H9 (cell line): ENCODE results near the gene DHDH. TPM values are rescaled to one million over a fixed set of nuclear protein-coding genes. Genes with fewer than 3 reads are reported as not detected.
"Not testable (repeated sequence)": the region's sequence is repeated elsewhere in the genome, so short reads cannot be mapped to it uniquely, and the experiment has no call there.

Source experiments
- DNase-seq: peaks from one replicate; pipeline ENCODE4 v3.0.0-alpha.2; 2017
- H2AFZ ChIP-seq: one replicate; pipeline ENCODE4 v1.6.1; 2013; ENCODE audit warnings: mild to moderate bottlenecking, low read length, control low read depth, moderate library complexity
- H2AK5ac ChIP-seq: 2 replicates; pipeline ENCODE4 v1.6.1; 2013; ENCODE audit warnings: low read length, control low read depth, mixed read lengths; ENCODE audit not compliant: insufficient read length
- H2BK120ac ChIP-seq: one replicate; pipeline ENCODE4 v1.6.1; 2013; ENCODE audit warnings: low read depth, mild to moderate bottlenecking, low read length, control low read depth, inconsistent platforms; ENCODE audit not compliant: poor library complexity, severe bottlenecking
- H2BK12ac ChIP-seq: 2 replicates; pipeline ENCODE4 v1.6.1; 2013; ENCODE audit warnings: low read length, control low read depth, mixed read lengths, low read depth; ENCODE audit not compliant: insufficient read length
- H2BK15ac ChIP-seq: 2 replicates; pipeline ENCODE4 v1.6.1; 2013; ENCODE audit warnings: low read depth, low read length, control low read depth
- H2BK20ac ChIP-seq: one replicate; pipeline ENCODE4 v1.6.1; 2013; ENCODE audit warnings: low read depth, mild to moderate bottlenecking, low read length, control low read depth, inconsistent platforms; ENCODE audit not compliant: poor library complexity, severe bottlenecking
- H2BK5ac ChIP-seq: 2 replicates; pipeline ENCODE4 v1.6.1; 2013; ENCODE audit warnings: low read length, control low read depth, mixed read lengths; ENCODE audit not compliant: insufficient read length
- H3K14ac ChIP-seq: 2 replicates; pipeline ENCODE4 v1.6.1; 2013; ENCODE audit warnings: low read length, control low read depth; ENCODE audit not compliant: insufficient read depth
- H3K18ac ChIP-seq: 2 replicates; pipeline ENCODE4 v1.6.1; 2013; ENCODE audit warnings: low read depth, mild to moderate bottlenecking, mixed read lengths, low read length, control low read depth; ENCODE audit not compliant: insufficient read length
- H3K23ac ChIP-seq: 2 replicates; pipeline ENCODE4 v1.6.1; 2013; ENCODE audit warnings: low read length, control low read depth, mixed read lengths, low read depth; ENCODE audit not compliant: insufficient read length
- H3K23me2 ChIP-seq: 2 replicates; pipeline ENCODE4 v1.6.1; 2013; ENCODE audit warnings: low read depth, mild to moderate bottlenecking, mixed read lengths, low read length, control low read depth; ENCODE audit not compliant: insufficient read length, poor library complexity, severe bottlenecking
- H3K27ac ChIP-seq: 2 replicates; pipeline ENCODE4 v1.5.1; 2013; ENCODE audit warnings: low read length, control low read depth, mixed read lengths, low read depth; ENCODE audit not compliant: insufficient read length
- H3K27me3 ChIP-seq: 2 replicates; pipeline ENCODE4 v1.6.1; 2013; ENCODE audit warnings: low read length, control low read depth, inconsistent platforms; ENCODE audit not compliant: insufficient read depth
- H3K4ac ChIP-seq: 2 replicates; pipeline ENCODE4 v1.6.1; 2013; ENCODE audit warnings: low read depth, mild to moderate bottlenecking, control low read depth, inconsistent platforms, low read length, moderate library complexity
- H3K4me1 ChIP-seq: 2 replicates; pipeline ENCODE4 v1.6.1; 2013; ENCODE audit warnings: low read length, control low read depth, inconsistent platforms; ENCODE audit not compliant: insufficient read depth
- H3K4me2 ChIP-seq: 2 replicates; pipeline ENCODE4 v1.6.1; 2013; ENCODE audit warnings: low read length, control low read depth, mixed read lengths; ENCODE audit not compliant: insufficient read length, insufficient read depth
- H3K56ac ChIP-seq: 2 replicates; pipeline ENCODE4 v1.6.1; 2013; ENCODE audit warnings: low read depth, mild to moderate bottlenecking, mixed read lengths, low read length, control low read depth; ENCODE audit not compliant: insufficient read length
- H3K79me1 ChIP-seq: 2 replicates; pipeline ENCODE4 v1.6.1; 2013; ENCODE audit warnings: low read depth, mild to moderate bottlenecking, moderate library complexity, low read length, control low read depth, inconsistent platforms; ENCODE audit not compliant: insufficient read depth, poor library complexity, severe bottlenecking
- H3K79me2 ChIP-seq: 2 replicates; pipeline ENCODE4 v1.6.1; 2013; ENCODE audit warnings: low read length, control low read depth, inconsistent platforms; ENCODE audit not compliant: insufficient read depth
- H3K9ac ChIP-seq: 2 replicates; pipeline ENCODE4 v1.6.1; 2013; ENCODE audit warnings: low read length, control low read depth, mixed read lengths; ENCODE audit not compliant: insufficient read length; ENCODE audit errors: extremely low read depth
- H3K9me3 ChIP-seq: one replicate; pipeline ENCODE4 v1.6.1; 2013; ENCODE audit warnings: low read depth, low read length, inconsistent platforms; ENCODE audit not compliant: control insufficient read depth
- H3T11ph ChIP-seq: one replicate; pipeline ENCODE4 v1.6.1; 2013; ENCODE audit warnings: mild to moderate bottlenecking, low read length, control low read depth, inconsistent platforms
- H4K20me1 ChIP-seq: one replicate; pipeline ENCODE4 v1.6.1; 2013; ENCODE audit not compliant: control insufficient read depth, insufficient read length, insufficient read depth
- H4K5ac ChIP-seq: 2 replicates; pipeline ENCODE4 v1.6.1; 2013; ENCODE audit warnings: low read depth, mild to moderate bottlenecking, mixed read lengths, low read length, control low read depth; ENCODE audit not compliant: insufficient read length
- H4K8ac ChIP-seq: replicated peaks from 2 replicates; pipeline ENCODE4 v1.6.1; 2013; ENCODE audit warnings: low read length, control low read depth, mixed read lengths, low read depth; ENCODE audit not compliant: insufficient read length
- H4K91ac ChIP-seq: 2 replicates; pipeline ENCODE4 v1.6.1; 2013; ENCODE audit warnings: low read depth, mild to moderate bottlenecking, moderate library complexity, mixed read lengths, low read length, control low read depth; ENCODE audit not compliant: insufficient read length
- H3K27ac Mint-ChIP-seq, 3 experiments: 2 replicates in 2 of 3; 3 replicates in 1 of 3; pipeline ENCODE4 v1.8.0; 2020 to 2021; ENCODE audit warnings: mixed read lengths in 3 of 3, mild to moderate bottlenecking in 1 of 3, moderate library complexity in 1 of 3
- H3K27me3 Mint-ChIP-seq: 2 replicates; pipeline ENCODE4 v1.8.0; 2021; ENCODE audit warnings: low read depth, mild to moderate bottlenecking, moderate library complexity, mixed read lengths
- H3K36me3 Mint-ChIP-seq, 3 experiments: 2 replicates in 2 of 3; 3 replicates in 1 of 3; pipeline ENCODE4 v1.8.0; 2020 to 2021; ENCODE audit warnings: low read depth in 3 of 3, mixed read lengths in 3 of 3; ENCODE audit not compliant: insufficient read depth in 1 of 3
- H3K4me1 Mint-ChIP-seq, 2 experiments: 2 replicates each; pipeline ENCODE4 v1.8.0; 2020; ENCODE audit warnings: mixed read lengths in 2 of 2
- H3K4me3 Mint-ChIP-seq, 2 experiments: 2 replicates in 1 of 2; 3 replicates in 1 of 2; pipeline ENCODE4 v1.8.0; 2020 to 2021; ENCODE audit warnings: mild to moderate bottlenecking in 2 of 2, mixed read lengths in 2 of 2, moderate library complexity in 1 of 2
- H3K9me3 Mint-ChIP-seq, 2 experiments: 2 replicates in 1 of 2; 3 replicates in 1 of 2; pipeline ENCODE4 v1.8.0; 2020; ENCODE audit warnings: mild to moderate bottlenecking in 2 of 2, mixed read lengths in 2 of 2, moderate library complexity in 1 of 2
- WGBS: extraction: QIAGEN DNeasy Blood & Tissue Kit; methylation state at CpG from one replicate; pipeline ENCODE4 v1.1.7; 2013; ENCODE audit warnings: missing lambda C conversion rate, low lambda C conversion rate, mixed read lengths; ENCODE audit not compliant: insufficient read length; ENCODE audit errors: extremely low coverage; 5-methylcytosine and 5-hydroxymethylcytosine counted together
- total RNA-seq: library from RNA; stranded (reverse); gene quantifications from 2 replicates; pipeline ENCODE4 v1.2.1, GENCODE V29; 2021
- TF ChIP-seq, protein P1 (sequence below): fragments of 200-600 bp; sonication (generic); conservative IDR thresholded peaks from 3 replicates; pipeline ENCODE4 v1.8.0; 2021; ENCODE audit warnings: antibody characterized with exemption, mild to moderate bottlenecking

DHDH gene
- total RNA-seq, 1 experiment from 2014 or later = 2.0 TPM

DNA sequence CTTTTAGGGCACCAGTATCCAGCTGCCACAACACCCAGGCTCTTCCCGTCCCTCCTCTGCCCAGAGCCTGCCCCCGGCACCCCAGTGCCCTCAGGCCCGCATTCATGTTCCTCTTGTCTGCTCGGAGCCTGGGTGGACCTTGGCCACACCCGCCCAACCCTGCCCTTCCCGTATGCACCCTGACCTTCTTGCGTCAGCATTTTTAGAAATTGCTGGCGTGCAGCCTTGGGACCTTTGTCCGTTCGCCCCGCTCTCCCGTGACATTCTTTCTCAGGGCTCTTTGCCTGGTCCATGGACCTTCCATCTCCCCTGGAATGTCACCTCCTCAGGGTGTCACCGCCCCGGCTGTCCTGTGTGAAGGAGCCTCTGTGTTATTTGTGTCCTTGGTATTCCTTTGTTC, 25.8 kb upstream of the DHDH start:
- no peak overlapping the region for H4K5ac ChIP-seq
- no peak overlapping the region for H2AK5ac ChIP-seq
- H4K91ac ChIP-seq = no peak overlapping the region
- no peak overlapping the region for H3K56ac ChIP-seq
- H3K23ac ChIP-seq = no peak overlapping the region
- Mint-ChIP-seq H3K27me3 (no peaks in the 10 kb centered on the region), H3K4me1 (peaks cover 5 to 8% of the 10 kb centered on the region in 2 experiments; a peak in 3 of 4 replicates), H3K27ac (peak overlapping the region; percentile 28 to 74 (median 45); a peak in 2 of 7 replicates), H3K36me3 (peaks cover 42 to 82% (median 71%) of the 10 kb centered on the region in 3 experiments; a peak in 6 of 7 replicates), H3K4me3 (no peak overlapping the region), H3K9me3 (no peaks in the 10 kb centered on the region)
- no peak overlapping the region for H2AFZ ChIP-seq
- H3K27ac ChIP-seq = no peak overlapping the region
- H2BK15ac ChIP-seq = no peak overlapping the region
- no peaks in the 10 kb centered on the region for H3K27me3 ChIP-seq
- H3K79me1 ChIP-seq = no peaks in the 10 kb centered on the region
- no peak overlapping the region for H3K18ac ChIP-seq
- no peaks in the 10 kb centered on the region for H3K23me2 ChIP-seq
- no peak overlapping the region for H3K14ac ChIP-seq
- no peak overlapping the region for H3K4ac ChIP-seq
- H3T11ph ChIP-seq = no peak overlapping the region
- no peak overlapping the region for H2BK20ac ChIP-seq
- no peaks in the 10 kb centered on the region for H4K20me1 ChIP-seq
- no peak overlapping the region for H4K8ac ChIP-seq
- no peak overlapping the region for H2BK120ac ChIP-seq
- no peaks in the 10 kb centered on the region for H3K4me1 ChIP-seq
- H3K79me2 ChIP-seq = no peaks in the 10 kb centered on the region
- no peak overlapping the region for H2BK12ac ChIP-seq
- WGBS = no CpG with 5 or more reads among the region's 14 CpGs
- no peak for DNase-seq
- TF ChIP-seq, protein P1, sequence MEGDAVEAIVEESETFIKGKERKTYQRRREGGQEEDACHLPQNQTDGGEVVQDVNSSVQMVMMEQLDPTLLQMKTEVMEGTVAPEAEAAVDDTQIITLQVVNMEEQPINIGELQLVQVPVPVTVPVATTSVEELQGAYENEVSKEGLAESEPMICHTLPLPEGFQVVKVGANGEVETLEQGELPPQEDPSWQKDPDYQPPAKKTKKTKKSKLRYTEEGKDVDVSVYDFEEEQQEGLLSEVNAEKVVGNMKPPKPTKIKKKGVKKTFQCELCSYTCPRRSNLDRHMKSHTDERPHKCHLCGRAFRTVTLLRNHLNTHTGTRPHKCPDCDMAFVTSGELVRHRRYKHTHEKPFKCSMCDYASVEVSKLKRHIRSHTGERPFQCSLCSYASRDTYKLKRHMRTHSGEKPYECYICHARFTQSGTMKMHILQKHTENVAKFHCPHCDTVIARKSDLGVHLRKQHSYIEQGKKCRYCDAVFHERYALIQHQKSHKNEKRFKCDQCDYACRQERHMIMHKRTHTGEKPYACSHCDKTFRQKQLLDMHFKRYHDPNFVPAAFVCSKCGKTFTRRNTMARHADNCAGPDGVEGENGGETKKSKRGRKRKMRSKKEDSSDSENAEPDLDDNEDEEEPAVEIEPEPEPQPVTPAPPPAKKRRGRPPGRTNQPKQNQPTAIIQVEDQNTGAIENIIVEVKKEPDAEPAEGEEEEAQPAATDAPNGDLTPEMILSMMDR = no peak
- no peak overlapping the region for H3K9ac ChIP-seq
- no peak overlapping the region for H2BK5ac ChIP-seq
- no peak overlapping the region for H3K4me2 ChIP-seq
- H3K9me3 ChIP-seq = no peaks in the 10 kb centered on the region

DNA sequence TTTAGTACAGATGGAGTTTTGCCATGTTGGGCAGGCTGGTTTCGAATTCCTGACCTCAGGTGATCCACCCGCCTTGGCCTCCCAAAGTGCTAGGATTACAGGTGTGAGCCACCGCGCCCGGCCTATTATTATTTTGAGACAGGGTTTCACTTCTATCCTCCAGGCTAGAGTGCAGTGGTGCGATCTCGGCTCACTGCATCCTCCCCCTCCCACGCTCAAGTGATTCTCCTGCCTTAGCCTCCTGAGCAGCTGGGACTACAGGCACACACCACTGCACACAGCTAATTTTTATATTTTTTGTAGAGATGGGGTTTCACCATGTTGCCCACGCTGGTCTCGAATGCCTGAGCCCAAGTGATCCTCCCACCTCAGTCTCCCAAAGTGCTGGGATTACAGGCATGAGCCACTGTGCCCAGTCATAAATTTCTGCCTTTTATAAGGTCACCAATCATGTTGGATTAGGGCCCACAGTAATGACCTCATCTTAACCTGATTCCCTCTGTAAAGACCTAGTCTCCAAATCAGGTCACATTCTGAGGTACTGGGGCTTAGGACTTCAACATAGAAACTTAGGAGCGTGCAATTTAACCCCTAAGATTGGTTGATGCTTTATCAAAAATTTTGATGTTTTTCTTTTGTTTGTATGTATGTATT, 23.9 kb upstream of the DHDH start:
- no CpG with 5 or more reads among the region's 11 CpGs for WGBS
- not testable (repeated sequence) for H3K27me3 ChIP-seq

More for the DNA sequence above, 23.9 kb upstream of the DHDH start:
- not testable (repeated sequence) for H4K8ac ChIP-seq, H3K9me3 Mint-ChIP-seq, H3K27ac Mint-ChIP-seq, H4K5ac ChIP-seq, H3K79me1 ChIP-seq, H3K18ac ChIP-seq, DNase-seq, H3K14ac ChIP-seq, H3K27ac ChIP-seq, H2BK12ac ChIP-seq, H3K79me2 ChIP-seq, H2BK15ac ChIP-seq, H3K4me1 ChIP-seq, H3K23ac ChIP-seq, H2AFZ ChIP-seq, H3K9me3 ChIP-seq, H4K91ac ChIP-seq, H3K27me3 Mint-ChIP-seq, H2BK20ac ChIP-seq, H2BK120ac ChIP-seq, H3K4me2 ChIP-seq, H3K4ac ChIP-seq, H2AK5ac ChIP-seq, H3K4me3 Mint-ChIP-seq, H3K4me1 Mint-ChIP-seq, H3T11ph ChIP-seq, H3K56ac ChIP-seq, H2BK5ac ChIP-seq, H3K9ac ChIP-seq, H4K20me1 ChIP-seq, H3K23me2 ChIP-seq
- H3K36me3 Mint-ChIP-seq = peaks cover 55 to 86% (median 80%) of the 10 kb centered on the region in 3 experiments
